Chondrocyte (in vitro differentiated cells): ENCODE measurements around the gene ARMC10. TPM values are rescaled to one million over a fixed set of nuclear protein-coding genes. Genes with fewer than 3 reads are reported as not detected.
A peak's percentile ranks its signal among the peaks of the same experiment; 100 is the strongest.
"Not testable (repeated sequence)": the region's sequence is repeated elsewhere in the genome, so short reads cannot be mapped to it uniquely, and the experiment has no call there.

Source experiments
- DNase-seq: peaks from one replicate; pipeline ENCODE4 v3.0.0; 2021; ENCODE audit warnings: mixed read lengths, low spot score
- H3K27ac Mint-ChIP-seq: one replicate; pipeline ENCODE4 v1.8.0; 2021; ENCODE audit warnings: mild to moderate bottlenecking, moderate library complexity, mixed read lengths; ENCODE audit not compliant: unreplicated experiment
- H3K27me3 Mint-ChIP-seq: 2 replicates; pipeline ENCODE4 v1.8.0; 2021; ENCODE audit warnings: low read depth, mixed read lengths
- H3K36me3 Mint-ChIP-seq: 2 replicates; pipeline ENCODE4 v1.8.0; 2021; ENCODE audit warnings: low read depth, mixed read lengths
- H3K4me1 Mint-ChIP-seq: 2 replicates; pipeline ENCODE4 v1.8.0; 2021; ENCODE audit warnings: low read depth, mild to moderate bottlenecking, mixed read lengths
- H3K4me3 Mint-ChIP-seq: one replicate; pipeline ENCODE4 v1.8.0; 2021; ENCODE audit warnings: mild to moderate bottlenecking, moderate library complexity, mixed read lengths; ENCODE audit not compliant: unreplicated experiment
- H3K9me3 Mint-ChIP-seq: 2 replicates; pipeline ENCODE4 v1.8.0; 2021; ENCODE audit warnings: low read depth, mixed read lengths
- CTCF ChIP-seq: fragments of 200-600 bp; sonication (generic); IDR thresholded peaks from 2 replicates; pipeline ENCODE4 v1.5.0; 2021; ENCODE audit warnings: antibody characterized with exemption, mild to moderate bottlenecking, moderate library complexity
- total RNA-seq: library from RNA; stranded (reverse); gene quantifications from 3 replicates; pipeline ENCODE4 v1.2.1, GENCODE V29; 2021

Gene ARMC10
- total RNA-seq, 1 donor from 2014 or later = 22.6 TPM

GRCh38 chr7:103143868-103144267, 68.9 kb downstream of the ARMC10 start:
- no peaks in the 10 kb centered on the region for H3K27me3 Mint-ChIP-seq
- DNase-seq = no peak
- peaks cover 2% of the 10 kb centered on the region for H3K36me3 Mint-ChIP-seq
- peaks cover 46% of the 10 kb centered on the region for H3K4me1 Mint-ChIP-seq
- TF ChIP-seq CTCF = no peak
- H3K27ac Mint-ChIP-seq = no peak overlapping the region
- no peak overlapping the region for H3K4me3 Mint-ChIP-seq
- no peaks in the 10 kb centered on the region for H3K9me3 Mint-ChIP-seq

- H3K4me3 Mint-ChIP-seq, H3K27me3 Mint-ChIP-seq, H3K27ac Mint-ChIP-seq, DNase-seq, H3K36me3 Mint-ChIP-seq, H3K9me3 Mint-ChIP-seq: not testable (repeated sequence)
- H3K4me1 Mint-ChIP-seq = peaks cover 45% of the 10 kb centered on the region
Observed at GRCh38 chr7:103144754-103145153, 69.8 kb downstream of the ARMC10 start.

- Mint-ChIP-seq H3K27me3 (no peaks in the 10 kb centered on the region), H3K4me1 (peaks cover 35% of the 10 kb centered on the region), H3K4me3 (peak overlapping the region; percentile 98), H3K9me3 (no peaks in the 10 kb centered on the region), H3K27ac (peak overlapping the region; percentile 96), H3K36me3 (no peaks in the 10 kb centered on the region)
- DNase-seq = no peak
- TF ChIP-seq CTCF = no peak
Observed at GRCh38 chr7:103148131-103148993, 73.4 kb downstream of the ARMC10 start.

Other genes with a start within 250 kb of the ARMC10 start
- 23.9 to 34.5 TPM (median 32.0 TPM) in 3 replicates for gene LRRC17, start 162.1 kb upstream of the ARMC10 start, total RNA-seq
- gene FBXL13, start 344 bp upstream of the ARMC10 start, total RNA-seq = 0.45 to 0.97 TPM (median 0.48 TPM) in 3 replicates
- 9.7 to 12.2 TPM (median 11.0 TPM) in 3 replicates for gene NAPEPLD, start 74.0 kb downstream of the ARMC10 start, total RNA-seq
- gene PMPCB, start 222.3 kb downstream of the ARMC10 start, total RNA-seq = 34.1 to 46.1 TPM (median 37.1 TPM) in 3 replicates